ENCODE data around the gene MBNL1.

MBNL1 gene

DNA sequence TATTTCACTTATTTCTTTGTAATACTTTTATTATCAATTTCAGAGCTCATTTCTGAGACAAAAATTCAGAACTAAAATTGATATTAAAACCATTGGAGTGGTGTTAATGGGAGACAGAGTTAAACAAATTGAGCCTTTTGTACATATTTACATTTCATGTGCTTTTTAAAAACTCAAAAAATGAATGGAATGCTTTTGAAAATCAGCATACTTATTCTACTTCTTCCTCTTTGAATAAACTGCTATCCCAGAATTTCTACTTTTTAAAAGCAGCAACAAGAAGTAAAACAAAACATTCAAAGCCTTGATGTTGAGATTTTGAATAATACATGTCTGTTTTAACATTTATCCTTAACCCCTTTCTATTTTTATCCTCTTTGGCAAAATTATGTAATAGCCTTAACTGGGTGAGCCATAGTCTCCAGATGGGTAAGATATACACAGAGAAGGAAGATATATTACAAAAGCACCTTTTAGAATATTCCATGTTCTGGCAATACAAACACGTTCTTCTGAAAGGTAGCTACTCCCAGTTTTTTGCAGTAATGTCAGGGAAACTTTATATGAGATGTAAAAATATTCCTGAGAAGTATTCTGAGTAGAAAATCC lies 123.6 kb downstream of the MBNL1 start:
- TF ChIP-seq ZNF70 (CRISPR knock-in tag; IDR thresholded peaks at IDR 0.05) (no peak), ISL1 (CRISPR knock-in tag; IDR thresholded peaks at IDR 0.05) (no peak), TCF4 (CRISPR knock-in tag; IDR thresholded peaks at IDR 0.05; ENCODE audit: borderline replicate concordance) (no peak), OSR1 (CRISPR knock-in tag; IDR thresholded peaks at IDR 0.05) (no peak), ZFP30 (CRISPR knock-in tag; IDR thresholded peaks at IDR 0.05) (no peak), ZC3H10 (CRISPR knock-in tag; IDR thresholded peaks at IDR 0.05) (no peak), TOX (CRISPR knock-in tag; IDR thresholded peaks at IDR 0.05; ENCODE audit: borderline replicate concordance) (no peak), ZNF565 (CRISPR knock-in tag; conservative IDR thresholded peaks at IDR 0.05; ENCODE audit: low read depth) (no peak), SNAI2 (CRISPR knock-in tag; IDR thresholded peaks at IDR 0.05) (no peak)
- TF ChIP-seq, protein P1, sequence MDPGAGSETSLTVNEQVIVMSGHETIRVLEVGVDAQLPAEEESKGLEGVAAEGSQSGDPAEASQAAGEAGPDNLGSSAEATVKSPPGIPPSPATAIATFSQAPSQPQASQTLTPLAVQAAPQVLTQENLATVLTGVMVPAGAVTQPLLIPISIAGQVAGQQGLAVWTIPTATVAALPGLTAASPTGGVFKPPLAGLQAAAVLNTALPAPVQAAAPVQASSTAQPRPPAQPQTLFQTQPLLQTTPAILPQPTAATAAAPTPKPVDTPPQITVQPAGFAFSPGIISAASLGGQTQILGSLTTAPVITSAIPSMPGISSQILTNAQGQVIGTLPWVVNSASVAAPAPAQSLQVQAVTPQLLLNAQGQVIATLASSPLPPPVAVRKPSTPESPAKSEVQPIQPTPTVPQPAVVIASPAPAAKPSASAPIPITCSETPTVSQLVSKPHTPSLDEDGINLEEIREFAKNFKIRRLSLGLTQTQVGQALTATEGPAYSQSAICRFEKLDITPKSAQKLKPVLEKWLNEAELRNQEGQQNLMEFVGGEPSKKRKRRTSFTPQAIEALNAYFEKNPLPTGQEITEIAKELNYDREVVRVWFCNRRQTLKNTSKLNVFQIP (CRISPR knock-in tag; IDR thresholded peaks at IDR 0.05; ENCODE audit: borderline replicate concordance, low read depth), result no peak
- TF ChIP-seq, protein P2, sequence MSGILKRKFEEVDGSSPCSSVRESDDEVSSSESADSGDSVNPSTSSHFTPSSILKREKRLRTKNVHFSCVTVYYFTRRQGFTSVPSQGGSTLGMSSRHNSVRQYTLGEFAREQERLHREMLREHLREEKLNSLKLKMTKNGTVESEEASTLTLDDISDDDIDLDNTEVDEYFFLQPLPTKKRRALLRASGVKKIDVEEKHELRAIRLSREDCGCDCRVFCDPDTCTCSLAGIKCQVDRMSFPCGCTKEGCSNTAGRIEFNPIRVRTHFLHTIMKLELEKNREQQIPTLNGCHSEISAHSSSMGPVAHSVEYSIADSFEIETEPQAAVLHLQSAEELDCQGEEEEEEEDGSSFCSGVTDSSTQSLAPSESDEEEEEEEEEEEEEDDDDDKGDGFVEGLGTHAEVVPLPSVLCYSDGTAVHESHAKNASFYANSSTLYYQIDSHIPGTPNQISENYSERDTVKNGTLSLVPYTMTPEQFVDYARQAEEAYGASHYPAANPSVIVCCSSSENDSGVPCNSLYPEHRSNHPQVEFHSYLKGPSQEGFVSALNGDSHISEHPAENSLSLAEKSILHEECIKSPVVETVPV (CRISPR knock-in tag; IDR thresholded peaks at IDR 0.05), result no peak
- TF ChIP-seq, protein P3, sequence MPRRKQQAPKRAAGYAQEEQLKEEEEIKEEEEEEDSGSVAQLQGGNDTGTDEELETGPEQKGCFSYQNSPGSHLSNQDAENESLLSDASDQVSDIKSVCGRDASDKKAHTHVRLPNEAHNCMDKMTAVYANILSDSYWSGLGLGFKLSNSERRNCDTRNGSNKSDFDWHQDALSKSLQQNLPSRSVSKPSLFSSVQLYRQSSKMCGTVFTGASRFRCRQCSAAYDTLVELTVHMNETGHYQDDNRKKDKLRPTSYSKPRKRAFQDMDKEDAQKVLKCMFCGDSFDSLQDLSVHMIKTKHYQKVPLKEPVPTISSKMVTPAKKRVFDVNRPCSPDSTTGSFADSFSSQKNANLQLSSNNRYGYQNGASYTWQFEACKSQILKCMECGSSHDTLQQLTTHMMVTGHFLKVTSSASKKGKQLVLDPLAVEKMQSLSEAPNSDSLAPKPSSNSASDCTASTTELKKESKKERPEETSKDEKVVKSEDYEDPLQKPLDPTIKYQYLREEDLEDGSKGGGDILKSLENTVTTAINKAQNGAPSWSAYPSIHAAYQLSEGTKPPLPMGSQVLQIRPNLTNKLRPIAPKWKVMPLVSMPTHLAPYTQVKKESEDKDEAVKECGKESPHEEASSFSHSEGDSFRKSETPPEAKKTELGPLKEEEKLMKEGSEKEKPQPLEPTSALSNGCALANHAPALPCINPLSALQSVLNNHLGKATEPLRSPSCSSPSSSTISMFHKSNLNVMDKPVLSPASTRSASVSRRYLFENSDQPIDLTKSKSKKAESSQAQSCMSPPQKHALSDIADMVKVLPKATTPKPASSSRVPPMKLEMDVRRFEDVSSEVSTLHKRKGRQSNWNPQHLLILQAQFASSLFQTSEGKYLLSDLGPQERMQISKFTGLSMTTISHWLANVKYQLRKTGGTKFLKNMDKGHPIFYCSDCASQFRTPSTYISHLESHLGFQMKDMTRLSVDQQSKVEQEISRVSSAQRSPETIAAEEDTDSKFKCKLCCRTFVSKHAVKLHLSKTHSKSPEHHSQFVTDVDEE (CRISPR knock-in tag; IDR thresholded peaks at IDR 0.05), result no peak
- TF ChIP-seq, protein P4, sequence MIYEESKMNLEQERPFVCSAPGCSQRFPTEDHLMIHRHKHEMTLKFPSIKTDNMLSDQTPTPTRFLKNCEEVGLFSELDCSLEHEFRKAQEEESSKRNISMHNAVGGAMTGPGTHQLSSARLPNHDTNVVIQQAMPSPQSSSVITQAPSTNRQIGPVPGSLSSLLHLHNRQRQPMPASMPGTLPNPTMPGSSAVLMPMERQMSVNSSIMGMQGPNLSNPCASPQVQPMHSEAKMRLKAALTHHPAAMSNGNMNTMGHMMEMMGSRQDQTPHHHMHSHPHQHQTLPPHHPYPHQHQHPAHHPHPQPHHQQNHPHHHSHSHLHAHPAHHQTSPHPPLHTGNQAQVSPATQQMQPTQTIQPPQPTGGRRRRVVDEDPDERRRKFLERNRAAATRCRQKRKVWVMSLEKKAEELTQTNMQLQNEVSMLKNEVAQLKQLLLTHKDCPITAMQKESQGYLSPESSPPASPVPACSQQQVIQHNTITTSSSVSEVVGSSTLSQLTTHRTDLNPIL (CRISPR knock-in tag; IDR thresholded peaks at IDR 0.05; ENCODE audit: low read depth), result no peak
- TF ChIP-seq, protein P5, sequence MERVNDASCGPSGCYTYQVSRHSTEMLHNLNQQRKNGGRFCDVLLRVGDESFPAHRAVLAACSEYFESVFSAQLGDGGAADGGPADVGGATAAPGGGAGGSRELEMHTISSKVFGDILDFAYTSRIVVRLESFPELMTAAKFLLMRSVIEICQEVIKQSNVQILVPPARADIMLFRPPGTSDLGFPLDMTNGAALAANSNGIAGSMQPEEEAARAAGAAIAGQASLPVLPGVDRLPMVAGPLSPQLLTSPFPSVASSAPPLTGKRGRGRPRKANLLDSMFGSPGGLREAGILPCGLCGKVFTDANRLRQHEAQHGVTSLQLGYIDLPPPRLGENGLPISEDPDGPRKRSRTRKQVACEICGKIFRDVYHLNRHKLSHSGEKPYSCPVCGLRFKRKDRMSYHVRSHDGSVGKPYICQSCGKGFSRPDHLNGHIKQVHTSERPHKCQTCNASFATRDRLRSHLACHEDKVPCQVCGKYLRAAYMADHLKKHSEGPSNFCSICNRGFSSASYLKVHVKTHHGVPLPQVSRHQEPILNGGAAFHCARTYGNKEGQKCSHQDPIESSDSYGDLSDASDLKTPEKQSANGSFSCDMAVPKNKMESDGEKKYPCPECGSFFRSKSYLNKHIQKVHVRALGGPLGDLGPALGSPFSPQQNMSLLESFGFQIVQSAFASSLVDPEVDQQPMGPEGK (CRISPR knock-in tag; IDR thresholded peaks at IDR 0.05; ENCODE audit: borderline replicate concordance), result no peak
- ATAC-seq, result no peak

DNA sequence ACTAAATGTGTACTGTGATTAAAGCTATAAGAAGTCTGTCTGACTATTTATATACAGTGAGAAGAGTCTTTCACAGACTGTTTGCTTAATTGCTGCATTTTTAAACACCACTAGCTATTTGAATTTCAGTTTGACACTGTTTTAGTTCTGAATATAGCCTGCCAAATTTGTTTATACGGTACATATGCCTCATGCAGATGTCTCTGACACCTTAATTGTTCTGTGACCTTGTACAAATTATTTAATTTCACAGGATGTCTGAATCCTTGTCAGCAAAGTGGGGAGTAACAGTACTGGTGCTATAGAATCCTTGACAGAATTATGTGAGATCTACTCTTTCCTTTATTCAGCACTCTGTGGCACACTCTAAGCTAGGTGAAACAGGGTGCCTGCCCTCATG lies 125.5 kb downstream of the MBNL1 start:
- TF ChIP-seq, protein P2 (CRISPR knock-in tag; IDR thresholded peaks at IDR 0.05), result no peak
- no peak for TF ChIP-seq RARB (CRISPR knock-in tag; IDR thresholded peaks at IDR 0.05)
- TF ChIP-seq ZNF8 (CRISPR knock-in tag; IDR thresholded peaks at IDR 0.05), result no peak
- TF ChIP-seq, protein P1 (CRISPR knock-in tag; IDR thresholded peaks at IDR 0.05; ENCODE audit: borderline replicate concordance, low read depth), result no peak
- no peak for TF ChIP-seq ZNF565 (CRISPR knock-in tag; conservative IDR thresholded peaks at IDR 0.05; ENCODE audit: low read depth)
- no peak for ATAC-seq
